K562 (cell line): Measurements from ENCODE around the gene KRT72. TPM values are rescaled to one million over a fixed set of nuclear protein-coding genes. Genes with fewer than 3 reads are reported as not detected.

Experiments used
- ARNT ChIP-seq, 2 experiments: fragments of 450-650 bp; IDR thresholded peaks; 2 replicates each; pipeline ENCODE4 v1.6.1; 2016; ENCODE audit warnings: mild to moderate bottlenecking in 1 of 2
- DMBX1 ChIP-seq: fragments of 250-450 bp; sonication (Bioruptor Pico); IDR thresholded peaks from 2 replicates; pipeline ENCODE4 v1.8.0; 2022; ENCODE audit warnings: inconsistent platforms, mild to moderate bottlenecking, moderate library complexity, borderline replicate concordance
- ETV1 ChIP-seq: fragments of 450-650 bp; conservative IDR thresholded peaks from 2 replicates; pipeline ENCODE4 v1.6.1; 2016; ENCODE audit warnings: missing genetic modification characterization, control low read depth, low read depth, missing compliant biosample characterization
- HNRNPH1 ChIP-seq: fragments of 200-400 bp; formaldehyde crosslinking; optimal IDR thresholded peaks from 2 replicates; pipeline ENCODE3; 2017; ENCODE audit warnings: low read depth, mild to moderate bottlenecking, low read length, moderate library complexity
- MAFG ChIP-seq: fragments of 450-650 bp; conservative IDR thresholded peaks from 2 replicates; pipeline ENCODE4 v1.6.1; 2016; ENCODE audit warnings: missing genetic modification characterization, missing compliant biosample characterization
- MCM7 ChIP-seq, 2 experiments: fragments of 450-650 bp; IDR thresholded peaks; 2 replicates each; pipeline ENCODE4 v1.6.1; 2016 to 2018
- MTA2 ChIP-seq: fragments of 450-650 bp; IDR thresholded peaks from 2 replicates; pipeline ENCODE4 v1.6.1; 2016; ENCODE audit warnings: low read depth
- PTRF ChIP-seq: fragments of 450-650 bp; IDR thresholded peaks from 2 replicates; pipeline ENCODE4 v1.6.1; 2016; ENCODE audit warnings: mild to moderate bottlenecking, missing genetic modification characterization, missing compliant biosample characterization
- RNF219 ChIP-seq: fragments of 250-450 bp; sonication (Bioruptor Pico); IDR thresholded peaks from 2 replicates; pipeline ENCODE4 v1.5.0; 2022; ENCODE audit warnings: mild to moderate bottlenecking
- ZEB2 ChIP-seq: fragments of 450-650 bp; IDR thresholded peaks from 2 replicates; pipeline ENCODE4 v1.6.1; 2016
- ZNF311 ChIP-seq: fragments of 250-450 bp; sonication (Bioruptor Pico); IDR thresholded peaks from 2 replicates; pipeline ENCODE4 v1.4.0; 2020; ENCODE audit warnings: mild to moderate bottlenecking, moderate library complexity
- ZNF695 ChIP-seq: fragments of 450-650 bp; formaldehyde crosslinking; IDR thresholded peaks from 2 replicates; pipeline ENCODE4 v1.4.0; 2020; ENCODE audit warnings: mild to moderate bottlenecking, moderate library complexity
- ZNF699 ChIP-seq: fragments of 250-450 bp; sonication (Bioruptor Pico); IDR thresholded peaks from 2 replicates; pipeline ENCODE4 v1.8.0; 2021; ENCODE audit warnings: mild to moderate bottlenecking, moderate library complexity; ENCODE audit not compliant: insufficient replicate concordance
- polyA plus RNA-seq, 8 experiments: library from polyadenylated mRNA; depleted of rRNA in 4 of 8; stranded (reverse) in 5 of 8; unstranded in 3 of 8; fragments of >200 nt; fragmentation: Nextera tagmentation in 2 of 8; fragmentation: Illumina TruSeq in 1 of 8; extraction: Ambion mirVana in 2 of 8; extraction: Trizol in 1 of 8; gene quantifications; 2 replicates each; pipeline versions ENCODE4 v1.2.1 to v1.2.3, GENCODE V29; 2011 to 2014; ENCODE audit warnings: inconsistent platforms in 1 of 8, missing spikeins in 1 of 8
- total RNA-seq, 7 experiments: library from RNA; depleted of rRNA in 6 of 7; stranded (reverse); fragments of >200 nt in 6 of 7; fragmentation: Illumina TruSeq in 2 of 7; extraction: Trizol in 2 of 7; gene quantifications; 2 replicates each; pipeline versions ENCODE4 v1.2.1 to v1.2.3, GENCODE V29; 2011 to 2021; ENCODE audit warnings: low replicate concordance in 1 of 7
- TF ChIP-seq, protein P1 (sequence below): IDR thresholded peaks from 3 replicates; pipeline ENCODE4 v1.6.1; 2011; ENCODE audit warnings: borderline replicate concordance, mild to moderate bottlenecking; ENCODE audit not compliant: insufficient read length, insufficient read depth
- TF ChIP-seq, protein P2 (sequence below): fragments of 250-450 bp; sonication (Bioruptor Pico); IDR thresholded peaks from 2 replicates; pipeline ENCODE4 v1.4.0; 2020
- TF ChIP-seq, protein P3 (sequence below): fragments of 150-350 bp; IDR thresholded peaks from 2 replicates; pipeline ENCODE4 v1.6.1; 2014; ENCODE audit warnings: low read depth, mild to moderate bottlenecking, low read length, borderline replicate concordance

Gene KRT72
- total and polyA plus RNA-seq, 9 of the 15 experiments (the other 6 are each of a cell fraction or from before 2014, with no cell fraction given) = not detected

DNA sequence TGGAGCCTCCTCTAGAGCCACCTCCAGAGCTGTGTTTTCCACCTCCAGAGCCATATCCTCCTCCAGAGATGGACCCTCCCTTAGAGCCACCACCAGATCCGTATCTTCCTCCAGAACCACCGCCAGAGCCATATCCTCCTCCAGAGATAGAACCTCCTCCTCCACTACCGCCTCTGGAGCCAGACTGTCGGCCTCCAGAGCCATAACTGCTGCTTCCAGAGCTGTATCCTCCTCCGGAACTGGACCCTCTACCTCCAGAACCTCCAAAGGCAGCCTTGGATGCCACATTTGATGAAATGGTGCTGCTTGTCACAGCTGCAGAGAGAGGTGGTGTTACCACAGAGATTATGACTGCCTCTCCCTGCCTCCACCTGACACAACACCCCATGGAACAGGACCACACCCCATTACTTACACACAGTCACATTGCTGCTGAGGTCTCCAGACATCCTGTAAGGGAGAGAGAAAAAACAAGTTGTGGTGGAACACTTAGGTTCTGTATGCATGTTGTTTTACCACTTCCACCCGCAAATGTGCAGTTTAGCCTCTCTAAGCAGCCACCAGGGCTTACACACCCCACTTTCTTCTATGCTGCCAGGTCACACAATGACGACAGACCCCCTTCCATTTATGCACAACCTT is 44.0 kb upstream of the KRT72 start (continued):
- TF ChIP-seq ETV1 = no peak
- TF ChIP-seq DMBX1 (CRISPR knock-in tag) = no peak
- TF ChIP-seq, protein P1, sequence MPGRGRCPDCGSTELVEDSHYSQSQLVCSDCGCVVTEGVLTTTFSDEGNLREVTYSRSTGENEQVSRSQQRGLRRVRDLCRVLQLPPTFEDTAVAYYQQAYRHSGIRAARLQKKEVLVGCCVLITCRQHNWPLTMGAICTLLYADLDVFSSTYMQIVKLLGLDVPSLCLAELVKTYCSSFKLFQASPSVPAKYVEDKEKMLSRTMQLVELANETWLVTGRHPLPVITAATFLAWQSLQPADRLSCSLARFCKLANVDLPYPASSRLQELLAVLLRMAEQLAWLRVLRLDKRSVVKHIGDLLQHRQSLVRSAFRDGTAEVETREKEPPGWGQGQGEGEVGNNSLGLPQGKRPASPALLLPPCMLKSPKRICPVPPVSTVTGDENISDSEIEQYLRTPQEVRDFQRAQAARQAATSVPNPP = no peak
- TF ChIP-seq, protein P2, sequence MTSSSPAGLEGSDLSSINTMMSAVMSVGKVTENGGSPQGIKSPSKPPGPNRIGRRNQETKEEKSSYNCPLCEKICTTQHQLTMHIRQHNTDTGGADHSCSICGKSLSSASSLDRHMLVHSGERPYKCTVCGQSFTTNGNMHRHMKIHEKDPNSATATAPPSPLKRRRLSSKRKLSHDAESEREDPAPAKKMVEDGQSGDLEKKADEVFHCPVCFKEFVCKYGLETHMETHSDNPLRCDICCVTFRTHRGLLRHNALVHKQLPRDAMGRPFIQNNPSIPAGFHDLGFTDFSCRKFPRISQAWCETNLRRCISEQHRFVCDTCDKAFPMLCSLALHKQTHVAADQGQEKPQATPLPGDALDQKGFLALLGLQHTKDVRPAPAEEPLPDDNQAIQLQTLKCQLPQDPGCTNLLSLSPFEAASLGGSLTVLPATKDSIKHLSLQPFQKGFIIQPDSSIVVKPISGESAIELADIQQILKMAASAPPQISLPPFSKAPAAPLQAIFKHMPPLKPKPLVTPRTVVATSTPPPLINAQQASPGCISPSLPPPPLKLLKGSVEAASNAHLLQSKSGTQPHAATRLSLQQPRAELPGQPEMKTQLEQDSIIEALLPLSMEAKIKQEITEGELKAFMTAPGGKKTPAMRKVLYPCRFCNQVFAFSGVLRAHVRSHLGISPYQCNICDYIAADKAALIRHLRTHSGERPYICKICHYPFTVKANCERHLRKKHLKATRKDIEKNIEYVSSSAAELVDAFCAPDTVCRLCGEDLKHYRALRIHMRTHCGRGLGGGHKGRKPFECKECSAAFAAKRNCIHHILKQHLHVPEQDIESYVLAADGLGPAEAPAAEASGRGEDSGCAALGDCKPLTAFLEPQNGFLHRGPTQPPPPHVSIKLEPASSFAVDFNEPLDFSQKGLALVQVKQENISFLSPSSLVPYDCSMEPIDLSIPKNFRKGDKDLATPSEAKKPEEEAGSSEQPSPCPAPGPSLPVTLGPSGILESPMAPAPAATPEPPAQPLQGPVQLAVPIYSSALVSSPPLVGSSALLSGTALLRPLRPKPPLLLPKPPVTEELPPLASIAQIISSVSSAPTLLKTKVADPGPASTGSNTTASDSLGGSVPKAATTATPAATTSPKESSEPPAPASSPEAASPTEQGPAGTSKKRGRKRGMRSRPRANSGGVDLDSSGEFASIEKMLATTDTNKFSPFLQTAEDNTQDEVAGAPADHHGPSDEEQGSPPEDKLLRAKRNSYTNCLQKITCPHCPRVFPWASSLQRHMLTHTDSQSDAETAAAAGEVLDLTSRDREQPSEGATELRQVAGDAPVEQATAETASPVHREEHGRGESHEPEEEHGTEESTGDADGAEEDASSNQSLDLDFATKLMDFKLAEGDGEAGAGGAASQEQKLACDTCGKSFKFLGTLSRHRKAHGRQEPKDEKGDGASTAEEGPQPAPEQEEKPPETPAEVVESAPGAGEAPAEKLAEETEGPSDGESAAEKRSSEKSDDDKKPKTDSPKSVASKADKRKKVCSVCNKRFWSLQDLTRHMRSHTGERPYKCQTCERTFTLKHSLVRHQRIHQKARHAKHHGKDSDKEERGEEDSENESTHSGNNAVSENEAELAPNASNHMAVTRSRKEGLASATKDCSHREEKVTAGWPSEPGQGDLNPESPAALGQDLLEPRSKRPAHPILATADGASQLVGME (CRISPR knock-in tag) = peak; percentile 42; the same call in 1 of the 2 replicates
- no peak for TF ChIP-seq ZNF699 (CRISPR knock-in tag)
- TF ChIP-seq ZEB2 = peak; percentile 66
- TF ChIP-seq MCM7 (IDR thresholded peaks at IDR 0.05) = no peak
- no peak for TF ChIP-seq MTA2
- TF ChIP-seq PTRF = no peak
- no peak for TF ChIP-seq RNF219 (CRISPR knock-in tag)
- TF ChIP-seq MAFG (tag) = no peak
- TF ChIP-seq ZNF311 (CRISPR knock-in tag) = no peak
- TF ChIP-seq HNRNPH1 = no peak
- peak in 1 of 2 experiments; percentile 100; a peak in 2 of 4 replicates for TF ChIP-seq ARNT (IDR thresholded peaks at IDR 0.05)
- no peak for TF ChIP-seq ZNF695 (CRISPR knock-in tag)
- TF ChIP-seq, protein P3, sequence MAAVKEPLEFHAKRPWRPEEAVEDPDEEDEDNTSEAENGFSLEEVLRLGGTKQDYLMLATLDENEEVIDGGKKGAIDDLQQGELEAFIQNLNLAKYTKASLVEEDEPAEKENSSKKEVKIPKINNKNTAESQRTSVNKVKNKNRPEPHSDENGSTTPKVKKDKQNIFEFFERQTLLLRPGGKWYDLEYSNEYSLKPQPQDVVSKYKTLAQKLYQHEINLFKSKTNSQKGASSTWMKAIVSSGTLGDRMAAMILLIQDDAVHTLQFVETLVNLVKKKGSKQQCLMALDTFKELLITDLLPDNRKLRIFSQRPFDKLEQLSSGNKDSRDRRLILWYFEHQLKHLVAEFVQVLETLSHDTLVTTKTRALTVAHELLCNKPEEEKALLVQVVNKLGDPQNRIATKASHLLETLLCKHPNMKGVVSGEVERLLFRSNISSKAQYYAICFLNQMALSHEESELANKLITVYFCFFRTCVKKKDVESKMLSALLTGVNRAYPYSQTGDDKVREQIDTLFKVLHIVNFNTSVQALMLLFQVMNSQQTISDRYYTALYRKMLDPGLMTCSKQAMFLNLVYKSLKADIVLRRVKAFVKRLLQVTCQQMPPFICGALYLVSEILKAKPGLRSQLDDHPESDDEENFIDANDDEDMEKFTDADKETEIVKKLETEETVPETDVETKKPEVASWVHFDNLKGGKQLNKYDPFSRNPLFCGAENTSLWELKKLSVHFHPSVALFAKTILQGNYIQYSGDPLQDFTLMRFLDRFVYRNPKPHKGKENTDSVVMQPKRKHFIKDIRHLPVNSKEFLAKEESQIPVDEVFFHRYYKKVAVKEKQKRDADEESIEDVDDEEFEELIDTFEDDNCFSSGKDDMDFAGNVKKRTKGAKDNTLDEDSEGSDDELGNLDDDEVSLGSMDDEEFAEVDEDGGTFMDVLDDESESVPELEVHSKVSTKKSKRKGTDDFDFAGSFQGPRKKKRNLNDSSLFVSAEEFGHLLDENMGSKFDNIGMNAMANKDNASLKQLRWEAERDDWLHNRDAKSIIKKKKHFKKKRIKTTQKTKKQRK = no peak
